ENCODE data around the gene SPECC1L. TPM values are rescaled to one million over a fixed set of nuclear protein-coding genes. Genes with fewer than 3 reads are reported as not detected.

Gene SPECC1L
- polyA plus RNA-seq, 4 donors, result 6.0 to 29.9 (median 9.9) TPM

GRCh38 chr22:24429411-24430365 is 159.1 kb downstream of the SPECC1L start:
- Histone ChIP-seq H3K36me3 (ENCODE audit: control insufficient read depth in 3 of 3, insufficient read depth in 2 of 3, low read depth in 1 of 3, low read length in 3 of 3) (peaks cover 0 to 22% (median 0%) of the 10 kb centered on the region in 3 donors), H3K27ac (ENCODE audit: low read depth in 1 of 3, low read length in 2 of 3) (peak overlapping the region in 1 of 3 donors; percentile 4), H3K4me3 (ENCODE audit: low read depth in 1 of 3, low read length in 3 of 3) (no peak overlapping the region), H3K27me3 (ENCODE audit: control insufficient read depth in 3 of 3, insufficient read depth in 3 of 3, low read length in 3 of 3) (peaks cover 0 to 20% (median 0%) of the 10 kb centered on the region in 3 donors), H3K4me1 (ENCODE audit: control insufficient read depth in 3 of 3, insufficient read depth in 2 of 3, low read depth in 1 of 3, low read length in 2 of 3) (peaks cover 0 to 17% (median 15%) of the 10 kb centered on the region in 3 donors), H3K9me3 (ENCODE audit: control insufficient read depth in 2 of 2, insufficient read depth in 1 of 2, low read depth in 1 of 2, low read length in 1 of 2) (no peaks in the 10 kb centered on the region)
- FAIRE-seq (no peak), DNase-seq (peak in 1 of 2 donors; percentile 39)
- 57 to 70% (median 64%) methylated on average over 22 of the region's 22 CpGs for WGBS, 3 donors

DNA sequence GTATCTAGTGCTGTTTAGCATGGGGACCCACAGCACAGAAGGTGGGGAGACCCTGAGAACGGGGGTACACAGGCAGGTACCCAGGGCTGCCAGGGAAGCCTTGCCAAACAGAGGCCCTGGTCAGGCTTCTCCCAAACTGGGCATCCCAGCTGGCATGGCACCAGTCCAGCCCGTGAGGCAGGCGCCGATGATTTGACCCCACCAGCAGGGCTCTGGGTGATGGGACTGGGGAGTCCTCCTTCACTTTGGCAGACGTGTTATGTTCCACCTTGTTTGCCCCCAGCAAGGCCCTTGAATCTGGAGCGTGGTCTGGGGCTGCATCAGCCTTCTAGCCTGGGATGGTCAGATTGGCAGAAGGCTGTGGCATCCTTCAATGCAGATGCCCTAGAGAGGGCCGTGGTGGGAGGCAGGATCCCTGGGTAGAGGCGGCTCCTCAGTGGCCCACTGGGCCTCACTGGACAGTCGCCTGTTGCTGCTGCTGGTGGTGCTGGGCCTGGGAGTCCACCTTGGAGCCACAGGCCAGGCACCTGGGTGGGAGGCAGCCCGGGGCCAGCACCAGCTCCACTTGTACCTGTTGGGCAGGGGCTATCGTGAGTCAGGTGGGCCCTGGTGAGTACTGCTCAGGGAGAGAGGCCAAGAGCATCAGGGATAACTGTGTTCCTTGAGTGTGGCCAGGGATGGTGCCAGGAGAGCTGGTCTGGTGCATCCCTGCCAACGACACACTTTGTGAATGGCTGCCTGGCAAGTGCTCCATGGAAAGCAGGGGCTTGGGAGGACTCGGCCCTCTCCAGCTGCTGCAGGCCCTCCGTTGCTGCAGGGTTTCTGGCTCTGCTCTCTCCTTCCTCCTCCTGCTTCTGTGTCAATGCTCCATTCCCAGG is 160.0 kb downstream of the SPECC1L start:
- Histone ChIP-seq H3K27ac (ENCODE audit: low read depth in 1 of 3, low read length in 2 of 3) (no peak overlapping the region), H3K4me3 (ENCODE audit: low read depth in 1 of 3, low read length in 3 of 3) (no peak overlapping the region), H3K9me3 (ENCODE audit: control insufficient read depth in 2 of 2, insufficient read depth in 1 of 2, low read depth in 1 of 2, low read length in 1 of 2) (no peaks in the 10 kb centered on the region), H3K4me1 (ENCODE audit: control insufficient read depth in 3 of 3, insufficient read depth in 2 of 3, low read depth in 1 of 3, low read length in 2 of 3) (peaks cover 0 to 19% (median 15%) of the 10 kb centered on the region in 3 donors), H3K36me3 (ENCODE audit: control insufficient read depth in 3 of 3, insufficient read depth in 2 of 3, low read depth in 1 of 3, low read length in 3 of 3) (peaks cover 0 to 27% (median 0%) of the 10 kb centered on the region in 3 donors), H3K27me3 (ENCODE audit: control insufficient read depth in 3 of 3, insufficient read depth in 3 of 3, low read length in 3 of 3) (peaks cover 0 to 11% (median 0%) of the 10 kb centered on the region in 3 donors)
- DNase-seq, result no peak
- no peak for FAIRE-seq
- 87 to 93% (median 87%) methylated on average over 14 of the region's 14 CpGs for WGBS, 3 donors

GRCh38 chr22:24431309-24432034 is 160.8 kb downstream of the SPECC1L start:
- Histone ChIP-seq H3K27ac (ENCODE audit: low read depth in 1 of 3, low read length in 2 of 3) (peak overlapping the region in 1 of 3 donors; percentile 40), H3K27me3 (ENCODE audit: control insufficient read depth in 3 of 3, insufficient read depth in 3 of 3, low read length in 3 of 3) (peaks cover 0 to 3% (median 0%) of the 10 kb centered on the region in 3 donors), H3K36me3 (ENCODE audit: control insufficient read depth in 3 of 3, insufficient read depth in 2 of 3, low read depth in 1 of 3, low read length in 3 of 3) (peaks cover 0 to 33% (median 0%) of the 10 kb centered on the region in 3 donors), H3K4me3 (ENCODE audit: low read depth in 1 of 3, low read length in 3 of 3) (no peak overlapping the region), H3K4me1 (ENCODE audit: control insufficient read depth in 3 of 3, insufficient read depth in 2 of 3, low read depth in 1 of 3, low read length in 2 of 3) (peaks cover 0 to 19% (median 15%) of the 10 kb centered on the region in 3 donors), H3K9me3 (ENCODE audit: control insufficient read depth in 2 of 2, insufficient read depth in 1 of 2, low read depth in 1 of 2, low read length in 1 of 2) (no peaks in the 10 kb centered on the region)
- WGBS, 3 donors, result 29 to 74% (median 58%) methylated on average over 9 of the region's 9 CpGs
- DNase-seq (no peak), FAIRE-seq (no peak)

- peak; percentile 43 to 55 for DNase-seq
- FAIRE-seq, result no peak
- Histone ChIP-seq H3K4me3 (ENCODE audit: low read depth in 1 of 3, low read length in 3 of 3) (no peak overlapping the region), H3K36me3 (ENCODE audit: control insufficient read depth in 3 of 3, insufficient read depth in 2 of 3, low read depth in 1 of 3, low read length in 3 of 3) (peaks cover 0 to 41% (median 0%) of the 10 kb centered on the region in 3 donors), H3K4me1 (ENCODE audit: control insufficient read depth in 3 of 3, insufficient read depth in 2 of 3, low read depth in 1 of 3, low read length in 2 of 3) (peaks cover 0 to 19% (median 15%) of the 10 kb centered on the region in 3 donors), H3K27ac (ENCODE audit: low read depth in 1 of 3, low read length in 2 of 3) (peak overlapping the region in 1 of 3 donors; percentile 84), H3K9me3 (ENCODE audit: control insufficient read depth in 2 of 2, insufficient read depth in 1 of 2, low read depth in 1 of 2, low read length in 1 of 2) (no peaks in the 10 kb centered on the region), H3K27me3 (ENCODE audit: control insufficient read depth in 3 of 3, insufficient read depth in 3 of 3, low read length in 3 of 3) (no peaks in the 10 kb centered on the region)
- 17 to 43% (median 35%) methylated on average over 17 of the region's 17 CpGs for WGBS, 3 donors
These were observed 161.6 kb downstream of the SPECC1L start for GRCh38 chr22:24432059-24432853.

DNA sequence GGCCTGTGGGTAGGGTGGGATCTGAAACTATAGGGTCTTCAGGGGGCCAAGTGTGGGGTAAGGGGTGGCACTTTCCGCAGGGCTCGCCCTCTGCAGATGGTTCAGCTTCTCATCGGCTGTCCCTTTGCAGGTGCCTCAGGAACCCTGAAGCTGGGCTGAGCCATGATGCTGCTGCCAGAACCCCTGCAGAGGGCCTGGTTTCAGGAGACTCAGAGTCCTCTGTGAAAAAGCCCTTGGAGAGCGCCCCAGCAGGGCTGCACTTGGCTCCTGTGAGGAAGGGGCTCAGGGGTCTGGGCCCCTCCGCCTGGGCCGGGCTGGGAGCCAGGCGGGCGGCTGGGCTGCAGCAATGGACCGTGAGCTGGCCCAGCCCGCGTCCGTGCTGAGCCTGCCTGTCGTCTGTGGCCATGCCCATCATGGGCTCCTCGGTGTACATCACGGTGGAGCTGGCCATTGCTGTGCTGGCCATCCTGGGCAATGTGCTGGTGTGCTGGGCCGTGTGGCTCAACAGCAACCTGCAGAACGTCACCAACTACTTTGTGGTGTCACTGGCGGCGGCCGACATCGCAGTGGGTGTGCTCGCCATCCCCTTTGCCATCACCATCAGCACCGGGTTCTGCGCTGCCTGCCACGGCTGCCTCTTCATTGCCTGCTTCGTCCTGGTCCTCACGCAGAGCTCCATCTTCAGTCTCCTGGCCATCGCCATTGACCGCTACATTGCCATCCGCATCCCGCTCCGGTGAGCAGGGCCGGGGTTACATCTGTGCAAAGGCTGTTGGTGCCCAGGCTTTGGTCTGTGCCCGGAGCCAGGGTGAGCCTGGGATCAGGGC is 162.6 kb downstream of the SPECC1L start:
- peaks cover 0 to 47% (median 0%) of the 10 kb centered on the region in 3 donors for H3K36me3 ChIP-seq (ENCODE audit: control insufficient read depth in 3 of 3, insufficient read depth in 2 of 3, low read depth in 1 of 3, low read length in 3 of 3)
- DNase-seq (no peak), FAIRE-seq (no peak)
- H3K27me3 ChIP-seq (ENCODE audit: control insufficient read depth in 3 of 3, insufficient read depth in 3 of 3, low read length in 3 of 3), result no peaks in the 10 kb centered on the region
- 92 to 95% (median 93%) methylated on average over 32 to 34 of the region's 34 CpGs for WGBS, 3 donors
- peak overlapping the region in 2 of 3 donors; percentile 5 to 84 for H3K27ac ChIP-seq (ENCODE audit: low read depth in 1 of 3, low read length in 2 of 3)
- peaks cover 0 to 19% (median 15%) of the 10 kb centered on the region in 3 donors for H3K4me1 ChIP-seq (ENCODE audit: control insufficient read depth in 3 of 3, insufficient read depth in 2 of 3, low read depth in 1 of 3, low read length in 2 of 3)
- H3K9me3 ChIP-seq (ENCODE audit: control insufficient read depth in 2 of 2, insufficient read depth in 1 of 2, low read depth in 1 of 2, low read length in 1 of 2), result no peaks in the 10 kb centered on the region
- H3K4me3 ChIP-seq (ENCODE audit: low read depth in 1 of 3, low read length in 3 of 3), result no peak overlapping the region

DNA sequence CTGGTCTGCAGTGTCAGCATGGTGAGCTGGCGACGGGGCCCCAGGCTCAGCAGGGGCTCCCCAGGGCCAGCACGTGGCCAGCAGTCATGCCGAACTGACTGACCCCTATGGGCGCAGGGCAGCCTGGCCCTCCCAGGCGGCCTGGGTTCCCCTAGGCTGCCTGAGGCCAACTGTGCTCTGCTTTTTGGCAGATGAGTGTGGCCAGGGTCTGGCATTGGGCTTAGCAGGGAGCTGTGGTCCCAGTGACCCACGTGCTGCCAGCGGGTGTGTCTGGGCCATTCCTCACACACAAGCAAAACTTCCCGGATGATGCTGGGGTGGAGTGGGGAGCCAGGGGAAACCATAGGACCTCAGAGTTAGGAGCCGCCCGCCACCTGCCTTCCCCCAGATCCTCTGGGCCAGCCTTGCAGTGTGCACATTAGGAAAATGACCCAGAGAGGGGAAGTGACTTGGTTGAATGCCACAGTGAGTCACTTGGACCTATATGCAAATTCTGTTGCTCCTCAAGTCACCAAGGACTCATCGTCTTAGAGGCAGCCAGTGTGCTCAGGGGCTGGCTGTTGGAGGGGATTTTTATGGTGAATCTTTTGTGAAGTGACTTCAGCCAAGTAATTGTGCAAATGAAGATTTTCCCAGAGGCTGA is 163.3 kb downstream of the SPECC1L start:
- Histone ChIP-seq H3K27me3 (ENCODE audit: control insufficient read depth in 3 of 3, insufficient read depth in 3 of 3, low read length in 3 of 3) (no peaks in the 10 kb centered on the region), H3K4me3 (ENCODE audit: low read depth in 1 of 3, low read length in 3 of 3) (no peak overlapping the region), H3K9me3 (ENCODE audit: control insufficient read depth in 2 of 2, insufficient read depth in 1 of 2, low read depth in 1 of 2, low read length in 1 of 2) (no peaks in the 10 kb centered on the region), H3K27ac (ENCODE audit: low read depth in 1 of 3, low read length in 2 of 3) (peak overlapping the region; percentile 9 to 84 (median 44)), H3K36me3 (ENCODE audit: control insufficient read depth in 3 of 3, insufficient read depth in 2 of 3, low read depth in 1 of 3, low read length in 3 of 3) (peaks cover 0 to 54% (median 0%) of the 10 kb centered on the region in 3 donors), H3K4me1 (ENCODE audit: control insufficient read depth in 3 of 3, insufficient read depth in 2 of 3, low read depth in 1 of 3, low read length in 2 of 3) (peaks cover 0 to 15% (median 15%) of the 10 kb centered on the region in 3 donors)
- no peak for DNase-seq
- 76 to 82% (median 78%) methylated on average over 12 of the region's 12 CpGs for WGBS, 3 donors
- FAIRE-seq, result no peak

Data from small intestine (tissue), 7 donors.